NCI-H82 treated with DMSO at 0.1 percent for 48 hours (cell line): ENCODE results near the gene TRMT61A.

Experiments used
- DNase-seq: peaks from one replicate; lab custom pipeline; 2025; ENCODE audit not compliant: unreplicated experiment; lab: John Stamatoyannopoulos, UW

TRMT61A gene

GRCh38 chr14:103561381-103562178 lies 32.6 kb downstream of the TRMT61A start:
- DNase-seq, result no peak

- DNase-seq, result no peak
These were observed 33.1 kb downstream of the TRMT61A start for GRCh38 chr14:103562179-103562428.

- DNase-seq, result peak; percentile 23
These were observed 33.6 kb downstream of the TRMT61A start, which contains the start of the genes BAG5 and COA8 for GRCh38 chr14:103562429-103563225. TSS of gene BAG5 (minus strand) at chr14:103562657. CDS start at chr14:103561164, 1,493 bp downstream. TSS of gene COA8 (plus strand) at chr14:103562960. CDS start at chr14:103563002, 42 bp downstream.

DNA sequence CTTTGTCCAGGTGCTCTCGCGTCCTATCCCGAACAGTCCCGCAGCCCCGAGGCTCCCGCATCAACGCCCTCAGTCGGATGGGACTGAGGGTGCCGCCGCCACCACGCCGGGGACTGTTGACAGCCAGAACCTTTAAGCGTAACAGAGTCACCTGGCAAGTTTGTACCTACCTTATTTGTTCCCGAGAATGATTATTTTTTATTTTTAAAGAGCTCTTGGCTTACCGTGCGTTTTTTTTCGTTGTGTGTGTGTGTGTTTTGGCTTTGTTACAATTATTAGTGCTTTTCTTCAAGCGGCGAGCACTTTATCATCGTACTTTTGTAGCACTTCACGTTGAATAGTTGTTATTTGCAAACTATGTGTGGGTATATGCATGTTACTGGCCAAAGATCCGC lies 34.2 kb downstream of the TRMT61A start:
- DNase-seq, result no peak

- DNase-seq, result no peak
These were observed 35.0 kb downstream of the TRMT61A start for GRCh38 chr14:103563844-103564505.

- DNase-seq, result no peak
These were observed 40.0 kb downstream of the TRMT61A start for GRCh38 chr14:103568952-103569351.

- no peak for DNase-seq
These were observed 40.4 kb downstream of the TRMT61A start for GRCh38 chr14:103569408-103569807.

DNA sequence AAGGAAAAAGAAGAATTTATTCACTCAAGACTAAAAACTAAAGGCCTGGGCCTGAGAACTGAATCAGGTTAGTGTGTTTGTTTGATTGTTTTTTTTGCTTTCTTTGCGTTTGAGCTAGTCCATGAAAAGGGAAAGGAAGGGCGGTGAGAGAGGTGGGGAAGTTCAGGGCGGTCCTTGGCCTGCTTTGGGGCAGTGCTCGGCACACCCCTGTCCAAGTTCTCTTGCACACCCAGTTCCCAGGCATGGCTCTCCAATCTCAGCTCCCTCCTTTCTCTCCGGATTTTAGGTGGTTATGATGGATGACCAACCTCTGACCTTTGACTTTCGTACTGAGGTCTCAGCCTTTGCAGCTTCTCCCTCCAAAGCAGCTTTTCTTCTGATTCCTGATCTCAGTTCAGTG lies 45.1 kb downstream of the TRMT61A start:
- DNase-seq, result no peak

DNA sequence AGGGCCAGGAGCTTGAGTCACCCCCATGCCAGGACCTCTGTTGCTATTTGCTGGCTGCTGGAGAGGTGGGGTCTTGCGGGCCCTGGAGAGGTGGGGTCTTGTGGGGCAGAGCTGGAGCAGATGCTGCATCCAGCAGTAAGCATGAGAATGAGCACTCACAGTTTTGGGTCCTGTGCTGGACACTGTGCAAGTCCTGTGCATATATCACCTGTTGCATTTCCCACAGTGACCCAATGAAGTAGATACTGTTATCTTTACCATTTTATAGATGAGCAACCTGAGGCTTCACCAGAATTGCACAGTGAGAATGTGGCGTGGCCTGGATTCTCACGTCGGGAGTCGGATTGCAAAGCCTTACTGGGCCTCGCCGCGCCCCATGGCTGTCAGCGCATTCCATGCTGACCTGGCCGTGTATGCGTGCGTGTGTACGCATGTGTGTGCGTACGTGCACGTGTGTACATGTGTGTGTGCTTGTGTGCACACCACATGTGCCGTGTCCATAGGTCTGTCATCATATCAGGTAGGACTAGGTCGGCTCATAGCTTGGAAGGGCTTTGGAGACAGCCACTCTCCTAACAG lies 45.8 kb downstream of the TRMT61A start:
- no peak for DNase-seq

DNA sequence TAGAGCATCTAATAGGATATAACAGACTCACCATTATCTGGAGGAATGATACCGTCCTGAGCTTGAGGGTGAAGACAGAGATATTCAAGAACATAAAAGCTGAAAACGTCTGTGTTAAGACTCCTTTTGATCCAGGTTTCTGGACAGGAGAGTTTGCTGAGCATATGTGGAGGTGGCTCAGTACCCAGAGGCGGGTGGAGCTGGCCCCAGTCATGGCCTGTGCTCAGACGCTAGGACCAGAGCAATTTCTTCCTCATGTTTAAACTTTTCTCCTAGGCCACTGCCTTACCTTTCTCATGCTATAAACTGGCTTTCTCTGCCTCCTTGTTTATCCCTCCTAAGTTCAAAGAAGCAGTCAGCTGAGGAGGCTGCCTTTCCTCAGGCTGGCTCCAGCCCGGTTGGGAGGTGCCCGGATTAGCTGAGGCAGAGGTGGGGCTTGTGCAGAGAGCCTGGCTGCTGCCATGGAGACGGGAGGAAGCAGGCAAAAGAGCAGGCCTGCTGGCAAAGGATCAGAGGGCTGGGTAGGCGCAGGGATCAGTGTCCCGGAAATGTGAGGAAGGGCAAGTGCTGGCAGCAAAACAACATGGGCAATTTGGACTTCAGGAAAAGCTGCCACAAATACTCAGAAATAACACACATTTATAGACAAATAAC lies 47.5 kb downstream of the TRMT61A start:
- peak; percentile 53 for DNase-seq

DNA sequence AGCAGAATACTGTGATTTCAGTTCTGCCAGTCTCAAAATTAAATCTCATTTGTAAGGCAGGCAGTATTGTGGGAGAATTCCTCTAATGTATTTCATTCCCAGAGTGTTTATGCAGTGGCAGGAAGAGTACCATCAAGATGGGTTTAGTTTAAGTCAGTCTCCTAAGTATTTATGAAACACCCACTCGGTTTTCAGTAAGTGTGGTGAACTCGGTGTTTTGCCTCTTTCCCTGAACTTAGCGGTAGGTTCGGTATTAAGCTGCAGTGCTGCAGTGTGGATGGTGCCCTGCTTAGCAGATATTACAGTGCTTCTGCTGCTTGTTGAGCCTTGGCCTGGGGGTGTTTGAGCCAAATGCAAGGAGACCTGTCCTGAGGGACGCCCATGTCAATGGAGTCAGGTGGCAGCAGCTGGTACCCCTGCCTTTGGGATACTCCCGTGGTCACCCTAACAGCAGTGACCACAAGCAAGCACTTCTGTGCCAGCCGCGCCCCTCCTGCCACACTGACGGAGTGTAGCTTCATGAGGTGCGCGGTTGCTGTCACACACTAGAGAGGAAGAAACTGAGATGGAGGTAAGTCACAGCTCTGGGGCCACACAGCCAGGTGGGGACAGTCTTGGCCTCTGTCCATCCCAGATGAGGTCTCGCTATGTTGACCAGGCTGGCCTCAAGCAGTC lies 49.5 kb downstream of the TRMT61A start:
- DNase-seq, result no peak

DNA sequence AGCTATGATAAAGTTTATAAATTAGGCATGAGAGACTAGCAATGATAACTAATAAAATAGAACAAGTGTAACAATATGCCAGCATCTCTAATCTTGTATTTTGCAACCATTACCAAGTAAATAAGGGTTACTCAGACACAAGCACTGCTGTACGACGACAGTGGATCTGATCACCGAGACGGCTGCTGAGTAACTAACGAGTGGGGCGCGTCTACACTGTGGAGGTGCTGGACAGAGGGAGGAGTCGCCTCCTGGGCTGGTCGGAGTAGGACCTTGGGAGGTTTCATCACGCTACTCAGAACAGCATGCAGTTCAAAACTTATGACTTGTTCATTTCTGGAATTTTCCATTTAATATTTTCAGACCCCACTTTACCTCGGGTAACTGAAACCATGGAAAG lies 52.2 kb downstream of the TRMT61A start:
- no peak for DNase-seq

- DNase-seq, result no peak
These were observed 53.1 kb downstream of the TRMT61A start for GRCh38 chr14:103581954-103582703.

DNA sequence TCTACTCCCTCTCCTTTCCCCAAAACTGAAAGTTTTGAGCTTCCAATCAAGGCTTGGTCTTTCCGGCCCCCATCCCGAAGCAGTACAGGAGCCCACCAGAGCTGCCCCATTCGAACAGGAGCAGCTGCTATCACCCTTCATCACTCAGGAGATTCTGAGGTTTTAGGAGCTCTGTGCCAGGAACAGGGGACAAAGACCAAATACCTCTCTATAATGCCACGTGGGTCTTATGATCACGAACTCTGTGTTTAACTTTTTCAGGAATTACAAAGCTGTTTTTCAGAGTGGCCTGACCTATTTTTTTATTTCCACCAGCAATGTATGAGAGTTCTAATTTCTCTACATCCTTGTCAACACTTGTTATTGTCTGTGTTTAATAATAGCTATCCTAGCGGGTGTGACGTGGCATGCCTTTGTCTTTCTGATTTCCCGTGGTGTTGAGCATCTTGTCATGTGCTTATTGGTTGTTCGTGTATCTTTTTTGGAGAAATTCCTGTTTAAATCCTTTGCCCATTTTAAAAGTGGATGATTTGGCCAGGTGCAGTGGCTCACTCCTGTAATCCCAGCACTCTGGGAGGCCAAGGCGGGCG lies 55.4 kb downstream of the TRMT61A start:
- DNase-seq, result no peak
